HG03457 (cell line): ENCODE measurements around the gene ADPRHL1.
A peak's percentile ranks its signal among the peaks of the same experiment; 100 is the strongest.

ENCODE experiments used
- ATAC-seq: cut with Tn5 transposase; IDR thresholded peaks from one replicate; pipeline ENCODE4 v1.9.1; 2021; ENCODE audit warnings: moderate number of reproducible peaks; ENCODE audit not compliant: unreplicated experiment

ADPRHL1 gene

DNA sequence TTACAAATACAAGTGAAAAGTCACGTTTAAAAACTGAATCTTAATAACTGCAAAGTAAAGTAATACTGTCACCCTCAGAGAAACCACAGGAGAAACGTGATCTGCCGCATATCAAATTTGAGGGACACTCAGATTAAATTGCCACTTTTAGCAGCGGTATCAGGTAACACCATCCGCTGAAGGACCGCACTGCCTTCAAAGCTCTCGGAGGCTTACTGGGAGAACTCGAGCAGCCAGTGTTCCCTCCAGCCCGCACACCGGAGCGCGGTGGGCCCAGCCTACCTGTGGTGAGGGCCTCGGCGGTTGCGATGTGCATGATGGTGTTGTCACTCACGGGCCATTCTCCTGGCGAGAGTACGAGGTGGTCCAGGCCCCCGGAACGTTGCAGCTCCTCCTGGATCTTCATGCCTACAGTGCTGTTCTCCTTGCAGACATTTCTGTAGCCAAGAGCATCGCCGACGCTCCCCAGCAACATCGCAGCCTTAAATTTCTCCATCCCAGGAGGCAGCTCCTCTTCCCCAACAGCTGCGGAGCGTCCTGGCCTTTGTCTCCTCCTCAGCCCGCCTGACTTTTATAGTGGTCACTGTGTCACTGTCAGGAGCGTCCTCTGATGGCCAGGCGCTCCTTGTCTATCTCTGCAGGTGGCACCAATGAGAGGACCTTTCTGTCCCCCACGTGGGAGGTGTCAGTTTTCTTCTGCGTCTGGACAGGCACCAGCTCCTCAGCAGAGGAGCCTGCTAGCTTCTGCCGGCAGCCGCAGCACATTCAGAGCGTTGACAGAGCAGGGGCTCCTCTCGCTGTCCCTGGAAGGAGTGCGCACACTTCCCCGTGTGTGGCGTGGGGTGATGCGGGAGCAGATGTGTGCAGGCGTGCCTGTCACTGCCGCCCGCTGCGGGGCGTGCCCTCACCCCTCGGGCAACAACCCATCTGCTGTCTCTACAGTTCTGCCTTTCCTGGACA, at the start of gene ADPRHL1:
TSS of gene ADPRHL1 (minus strand) at position 547 of the 960 bp plus-strand sequence. CDS start at position 496, 51 bp downstream.
- no peak for ATAC-seq

DNA sequence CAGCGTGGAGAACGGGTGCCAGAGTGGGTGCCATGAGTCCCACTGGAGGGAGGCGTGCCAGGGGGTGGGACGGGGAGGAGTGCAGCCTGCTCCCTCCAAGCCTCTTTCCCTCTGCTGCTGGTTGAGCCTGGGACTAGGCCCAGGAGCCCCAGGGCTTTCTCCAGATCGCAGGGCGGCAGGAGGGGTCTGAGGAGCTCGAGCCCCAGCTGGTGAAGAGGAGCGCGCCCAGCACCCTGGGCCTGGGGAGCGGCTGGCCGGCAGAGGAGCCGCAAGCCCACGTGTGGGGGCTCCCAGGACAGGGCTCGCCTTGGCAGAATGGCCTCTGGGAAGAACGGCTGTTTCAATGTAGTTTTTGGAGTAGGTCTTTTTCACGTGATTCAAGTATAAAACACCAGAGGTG, 49.4 kb upstream of the ADPRHL1 start:
- ATAC-seq: no peak

DNA sequence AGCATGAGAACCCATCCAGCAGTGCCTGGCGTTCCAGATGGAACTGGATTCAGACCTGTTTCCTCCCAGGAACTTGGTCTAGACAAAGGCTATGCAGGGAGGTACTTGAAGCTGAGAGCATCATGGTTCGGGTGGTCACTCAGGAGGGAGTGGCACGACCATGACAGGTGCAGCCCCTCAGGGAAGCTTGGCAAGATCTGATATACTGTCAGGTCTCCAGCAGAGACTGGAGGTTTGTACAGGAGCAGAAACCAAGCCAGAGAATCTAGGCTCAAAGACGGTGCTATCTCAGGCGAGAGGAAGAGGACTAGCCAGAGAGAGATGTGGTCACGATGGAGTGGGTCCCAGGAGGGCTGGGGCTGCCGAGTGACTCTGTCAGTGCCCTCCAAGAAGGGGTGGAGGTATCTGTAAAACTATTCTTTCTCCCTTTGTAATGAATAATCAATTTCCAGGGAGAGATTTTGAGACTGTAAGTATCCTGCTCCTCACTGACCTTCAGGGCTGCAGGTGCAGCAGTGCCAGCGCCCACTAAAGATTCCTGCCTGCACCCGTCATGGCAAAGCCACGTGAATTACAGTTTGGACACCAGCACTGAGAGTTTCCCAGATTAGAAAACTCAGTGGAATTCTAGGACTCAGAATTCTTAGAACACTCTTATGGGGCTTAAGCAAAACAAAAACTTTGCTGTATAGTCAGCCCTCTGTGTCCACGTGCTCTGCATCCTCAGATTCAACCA, 47.4 kb upstream of the ADPRHL1 start:
- no peak for ATAC-seq

GRCh38 chr13:113499936-113500335, 46.6 kb upstream of the ADPRHL1 start:
- ATAC-seq: no peak

- ATAC-seq: no peak
Measured at GRCh38 chr13:113498905-113499304, 45.6 kb upstream of the ADPRHL1 start.

DNA sequence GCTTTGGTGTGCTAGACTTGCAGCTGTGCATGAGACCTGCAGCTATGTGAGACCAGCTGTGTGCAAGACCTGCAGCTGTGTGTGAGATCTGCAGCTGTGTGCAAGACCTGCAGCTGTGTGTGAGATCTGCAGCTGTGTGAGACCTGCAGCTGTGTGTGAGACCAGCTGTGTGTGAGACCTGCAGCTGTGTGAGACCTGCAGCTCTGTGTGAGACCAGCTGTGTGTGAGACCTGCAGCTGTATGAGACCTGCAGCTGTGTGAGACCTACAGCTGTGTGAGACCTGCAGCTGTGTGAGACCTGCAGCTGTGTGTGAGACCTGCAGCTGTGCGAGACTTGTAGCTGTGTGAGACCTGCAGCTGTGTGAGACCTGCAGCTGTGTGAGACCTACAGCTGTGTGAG, 43.9 kb upstream of the ADPRHL1 start:
- ATAC-seq: no peak

GRCh38 chr13:113495494-113496210, 42.4 kb upstream of the ADPRHL1 start:
- ATAC-seq: no peak

DNA sequence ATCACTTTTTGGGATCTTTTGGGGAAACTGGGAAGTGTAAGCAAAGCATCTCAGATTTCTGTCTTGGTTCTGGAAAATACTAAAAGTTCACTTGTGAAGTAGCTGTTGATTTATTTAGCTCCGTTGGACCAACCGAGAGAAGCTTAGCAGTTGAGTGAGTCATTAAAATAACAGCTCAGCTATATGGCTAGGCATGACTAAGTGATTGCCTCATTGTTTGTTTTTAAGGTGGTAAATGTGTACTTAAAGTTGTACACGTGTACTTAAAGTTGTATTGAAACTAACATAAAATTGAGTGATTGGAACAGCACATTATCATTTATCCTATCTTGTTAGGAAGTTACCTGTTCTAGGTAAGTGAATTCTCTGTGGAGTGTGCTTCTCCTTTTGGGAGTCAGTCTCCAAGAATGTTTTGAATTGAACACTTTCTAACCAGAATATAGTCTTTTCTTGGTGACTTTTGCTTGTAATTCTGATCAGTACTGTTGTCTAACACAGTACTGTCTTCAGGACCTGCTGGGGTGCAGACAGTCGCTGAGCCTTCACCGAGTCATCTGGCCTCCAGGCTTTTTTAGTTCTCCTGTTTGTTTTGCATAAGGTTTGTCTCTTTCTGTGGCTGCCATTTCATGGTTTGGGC, 40.1 kb upstream of the ADPRHL1 start:
- ATAC-seq: no peak

DNA sequence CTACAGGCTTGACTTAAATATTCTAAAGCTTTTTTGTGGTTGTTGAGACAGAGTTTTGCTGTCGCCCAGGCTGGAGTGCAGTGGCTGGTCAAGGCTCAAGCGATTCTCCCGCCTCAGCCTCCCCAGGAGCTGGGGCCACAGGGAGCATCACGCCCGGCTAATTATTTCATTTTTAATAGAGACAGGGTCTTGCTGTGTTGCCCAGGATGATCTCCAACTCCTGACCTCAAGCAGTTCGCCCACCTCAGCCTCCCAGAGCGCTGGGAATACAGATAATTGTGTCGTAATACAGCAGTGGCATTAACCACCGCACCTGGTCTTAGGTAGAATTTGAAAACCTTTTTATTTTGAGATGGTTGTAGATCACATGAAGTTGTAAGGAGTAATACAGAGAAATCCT, 38.7 kb upstream of the ADPRHL1 start:
- no peak for ATAC-seq

DNA sequence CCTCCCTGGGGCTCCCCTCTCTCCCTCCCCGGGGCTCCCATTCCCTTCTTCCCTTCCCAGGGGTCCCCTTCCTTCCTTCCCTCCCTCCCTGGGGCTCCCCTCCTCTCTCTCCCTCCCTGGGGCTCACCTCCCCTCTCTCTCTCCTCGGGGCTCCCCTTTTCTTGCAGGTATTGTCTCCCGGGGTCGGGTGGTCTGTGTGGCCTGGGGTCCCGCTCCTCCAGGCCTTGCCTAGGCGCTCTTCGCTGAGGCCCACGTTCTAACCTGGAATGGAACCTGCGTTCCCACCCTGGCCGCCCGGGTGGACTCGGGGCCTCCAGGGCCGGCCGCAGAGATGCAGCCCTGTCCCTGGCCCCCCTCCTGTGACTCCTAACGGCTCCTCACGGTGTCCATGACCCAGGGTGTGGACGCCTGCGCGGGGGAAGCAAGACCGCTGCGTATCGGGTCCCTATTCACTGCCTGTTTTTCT, 38.2 kb upstream of the ADPRHL1 start:
- no peak for ATAC-seq

DNA sequence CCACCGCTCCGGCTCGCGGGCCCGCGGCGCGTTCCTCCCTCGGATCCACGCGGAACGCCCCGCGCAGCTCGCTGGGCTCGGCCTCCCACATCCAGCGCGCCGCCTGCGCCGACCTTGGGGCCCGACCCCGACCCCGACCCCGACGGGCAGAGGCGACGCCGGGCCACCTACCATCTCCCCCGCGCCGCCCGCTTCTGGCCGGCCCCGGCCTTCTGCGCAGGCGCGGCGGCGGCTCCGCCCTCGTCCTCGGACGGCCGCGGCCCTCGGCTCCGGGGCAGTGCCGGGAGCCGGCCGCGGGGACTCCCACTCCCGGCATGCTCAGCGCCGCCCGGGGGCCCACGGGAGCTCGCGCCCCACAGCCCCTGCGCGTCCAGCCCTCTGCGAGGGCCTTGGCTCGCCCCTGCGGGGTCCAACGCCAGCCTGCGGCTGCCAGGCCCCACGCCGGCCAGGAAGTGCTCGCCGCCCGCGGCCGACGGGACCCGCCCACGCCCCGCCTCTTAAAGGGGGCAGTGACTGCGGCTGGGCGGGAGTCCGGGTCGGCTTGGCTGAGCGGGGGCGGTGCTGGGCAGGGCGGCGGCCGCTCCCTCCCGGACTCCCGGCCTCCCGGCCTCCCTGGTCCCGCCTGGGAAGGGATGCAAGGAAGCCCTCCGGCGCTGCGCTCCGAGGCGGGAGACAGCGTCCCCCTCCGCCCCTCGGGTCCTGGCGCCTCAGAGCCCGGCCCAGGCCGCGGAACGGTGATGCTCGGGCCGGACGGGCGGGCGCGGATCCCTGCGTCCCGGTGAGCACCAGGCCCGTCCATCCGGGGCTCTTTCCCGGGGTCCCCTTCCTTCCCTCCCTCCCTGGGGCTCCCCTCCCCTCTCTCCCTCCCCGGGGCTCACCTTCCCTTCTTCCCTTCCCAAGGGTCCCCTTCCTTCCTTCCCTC, 37.5 kb upstream of the ADPRHL1 start, which contains the start of gene DCUN1D2:
TSS of gene DCUN1D2 (minus strand) at position 216 of the 922 bp plus-strand sequence. CDS start at position 174, 42 bp downstream.
- ATAC-seq: peak; percentile 80

DNA sequence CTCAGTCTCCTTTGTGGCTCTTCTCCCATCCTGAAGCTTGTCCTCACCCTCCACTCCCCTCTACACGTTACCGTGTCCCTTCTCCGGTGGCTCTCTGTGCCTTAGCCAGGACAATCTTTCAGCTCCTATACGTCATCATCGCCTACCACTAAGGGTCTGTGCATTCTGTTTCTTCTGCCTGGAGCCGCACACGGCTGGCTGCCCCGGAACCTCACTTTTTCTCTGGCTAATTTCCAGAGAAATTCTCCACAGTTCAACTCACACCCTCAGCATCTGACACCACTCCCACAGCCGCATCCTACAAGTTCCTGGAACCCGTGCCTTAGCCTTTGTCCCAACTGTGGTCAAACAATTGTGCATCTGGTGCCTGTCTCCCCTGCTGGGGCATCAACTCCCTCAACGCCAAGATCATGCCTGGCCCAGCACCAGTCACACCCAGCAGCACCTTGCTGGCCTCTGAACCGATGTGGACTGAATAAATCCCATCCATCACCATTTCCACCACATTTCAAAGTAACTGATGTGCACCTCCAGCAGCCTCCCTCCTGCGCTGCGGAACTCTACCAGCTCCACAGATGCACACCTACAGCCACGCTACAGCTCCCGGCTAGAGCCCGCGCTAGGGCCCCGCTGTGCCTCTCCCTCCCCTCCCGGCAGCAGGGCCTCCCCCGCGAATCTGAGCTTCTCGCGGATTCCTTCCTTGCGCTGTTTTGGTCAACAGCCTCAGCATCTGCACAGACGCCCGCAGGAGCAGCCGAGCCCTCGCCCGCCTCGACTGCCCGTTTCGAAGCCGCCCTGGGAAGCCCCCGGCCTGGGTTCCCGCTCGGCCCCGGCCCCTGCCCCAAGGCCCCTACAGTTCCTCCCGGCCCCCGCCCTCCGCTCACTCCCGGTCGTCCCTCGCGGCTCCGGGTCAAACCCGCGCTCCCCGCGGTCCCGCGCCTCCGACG, 36.5 kb upstream of the ADPRHL1 start:
- peak; percentile 8 for ATAC-seq

DNA sequence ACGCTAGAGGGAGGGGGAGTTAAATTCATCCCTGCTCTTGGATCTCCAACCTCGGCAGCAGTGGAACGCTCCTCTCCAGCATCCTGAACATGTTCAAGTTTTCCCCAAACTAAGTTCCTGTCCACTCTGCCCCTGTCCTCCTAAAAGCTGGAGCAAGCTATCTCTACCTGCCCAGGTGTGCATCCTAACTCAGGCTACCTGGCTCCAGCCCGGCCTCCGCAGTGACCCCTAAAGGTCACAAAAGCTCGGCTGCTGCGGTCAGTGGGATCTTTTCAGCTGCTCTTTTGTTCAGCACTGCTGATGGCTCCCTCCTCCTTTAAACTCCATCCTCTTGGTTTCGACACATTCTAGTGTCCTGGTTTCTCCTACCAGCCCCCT, 35.9 kb upstream of the ADPRHL1 start:
- no peak for ATAC-seq

DNA sequence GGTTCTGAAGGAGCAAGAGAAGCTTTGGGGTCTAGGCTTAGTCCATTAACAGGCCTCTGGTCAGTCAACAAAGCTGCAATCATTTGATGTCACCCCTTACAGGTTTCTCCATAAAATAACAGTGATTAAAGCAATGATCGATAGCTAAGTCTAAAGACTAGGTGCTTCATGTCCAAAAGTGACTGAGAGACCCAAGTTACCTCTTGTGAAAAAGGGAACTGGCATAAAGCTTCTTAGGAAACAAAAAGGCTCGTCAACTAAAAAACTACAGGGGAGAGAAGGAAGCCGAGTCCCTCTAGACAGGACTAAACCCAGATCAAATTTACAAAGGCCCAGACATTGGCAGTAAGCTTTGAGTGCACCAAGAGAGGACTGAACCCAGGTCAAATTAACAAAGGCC, 35.0 kb upstream of the ADPRHL1 start:
- no peak for ATAC-seq

DNA sequence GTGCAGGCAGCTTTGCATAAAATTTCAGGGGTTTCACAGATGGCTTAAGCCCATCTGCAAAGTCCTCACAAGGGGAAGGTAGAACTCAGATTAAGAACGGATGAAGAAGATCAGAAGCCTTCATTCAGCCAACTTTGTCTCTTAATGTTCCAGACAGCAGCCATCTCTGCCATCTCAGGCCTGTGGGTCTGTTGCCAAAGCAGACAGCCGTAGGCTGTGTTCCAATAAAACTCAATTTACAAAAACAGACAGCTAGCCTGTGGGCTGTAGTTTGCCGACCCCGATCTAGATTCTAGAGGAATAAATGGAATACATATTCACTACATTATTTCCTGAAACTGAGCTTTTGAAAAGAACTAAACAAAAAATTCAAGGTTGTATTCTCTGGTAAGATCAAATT, 33.4 kb upstream of the ADPRHL1 start:
- no peak for ATAC-seq

- no peak for ATAC-seq
Measured at GRCh38 chr13:113485545-113485944, 32.3 kb upstream of the ADPRHL1 start.

GRCh38 chr13:113483504-113484293, 30.4 kb upstream of the ADPRHL1 start:
- ATAC-seq: no peak

DNA sequence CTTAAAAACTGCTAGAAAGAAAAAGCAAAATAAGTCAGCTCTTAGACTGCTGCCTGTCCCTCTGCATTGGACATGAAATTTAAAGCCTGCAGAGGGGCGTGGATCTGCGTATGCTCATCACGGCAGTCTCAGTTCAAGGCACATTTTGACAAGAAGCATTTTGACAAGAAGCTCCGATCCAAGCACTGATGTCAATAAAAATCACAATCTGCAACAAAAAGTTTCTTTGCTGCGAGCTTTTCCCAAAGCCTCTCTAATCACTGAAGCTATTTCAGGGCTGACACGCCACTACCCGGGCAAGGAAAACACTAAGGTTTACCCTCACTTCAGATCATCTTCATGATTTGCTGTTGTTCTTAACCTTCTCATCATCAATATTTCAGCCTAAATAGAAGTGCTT, 29.8 kb upstream of the ADPRHL1 start:
- no peak for ATAC-seq
